NCI-H82 (cell line): ENCODE data around the gene RNU4-1.
"Not testable (repeated sequence)": the region's sequence is repeated elsewhere in the genome, so short reads cannot be mapped to it uniquely, and the experiment has no call there.

ENCODE experiments used
- DNase-seq: peaks from one replicate; lab custom pipeline; 2025; lab: John Stamatoyannopoulos, UW

The RNU4-1 gene

DNA sequence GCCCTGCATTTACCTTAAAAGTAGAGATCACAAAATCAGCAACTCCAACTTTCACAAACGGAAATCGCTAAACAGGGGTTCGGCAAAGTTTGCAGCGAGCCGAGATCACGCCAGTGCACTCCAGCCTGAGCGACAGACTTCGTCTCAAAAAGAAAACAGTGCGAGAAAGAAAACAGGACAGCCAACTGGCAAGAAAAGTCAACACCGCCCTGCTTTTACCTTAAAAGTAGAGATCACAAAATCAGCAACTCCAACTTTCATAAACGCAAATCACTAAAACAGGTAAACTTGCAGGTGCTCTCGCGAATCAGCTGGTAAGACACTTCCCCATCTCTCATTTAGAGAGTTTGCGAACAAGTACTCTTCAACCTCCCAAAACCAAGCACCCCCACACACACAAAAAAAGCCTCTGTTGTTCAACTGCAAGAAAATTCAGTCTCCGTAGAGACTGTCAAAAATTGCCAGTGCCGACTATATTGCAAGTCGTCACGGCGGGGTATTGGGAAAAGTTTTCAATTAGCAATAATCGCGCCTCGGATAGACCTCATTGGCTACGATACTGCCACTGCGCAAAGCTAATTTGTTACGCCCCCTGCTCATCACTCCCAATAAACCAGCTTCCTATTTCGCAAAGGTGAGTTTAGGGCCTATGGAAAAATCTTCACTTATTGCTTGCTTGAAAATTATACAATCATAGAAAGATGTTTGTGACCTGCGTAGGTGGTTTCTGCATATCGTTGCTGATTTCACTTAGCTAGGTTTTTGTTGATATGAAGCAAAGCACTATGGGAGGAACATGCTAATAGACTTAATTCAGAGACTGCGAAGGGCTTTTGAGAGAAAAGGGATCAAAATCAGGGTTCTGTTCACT, at the start of gene RNU4-1:
TSS of gene RNU4-1 (minus strand) at position 577 of the 871 bp plus-strand sequence.
- DNase-seq, result peak; percentile 99

DNA sequence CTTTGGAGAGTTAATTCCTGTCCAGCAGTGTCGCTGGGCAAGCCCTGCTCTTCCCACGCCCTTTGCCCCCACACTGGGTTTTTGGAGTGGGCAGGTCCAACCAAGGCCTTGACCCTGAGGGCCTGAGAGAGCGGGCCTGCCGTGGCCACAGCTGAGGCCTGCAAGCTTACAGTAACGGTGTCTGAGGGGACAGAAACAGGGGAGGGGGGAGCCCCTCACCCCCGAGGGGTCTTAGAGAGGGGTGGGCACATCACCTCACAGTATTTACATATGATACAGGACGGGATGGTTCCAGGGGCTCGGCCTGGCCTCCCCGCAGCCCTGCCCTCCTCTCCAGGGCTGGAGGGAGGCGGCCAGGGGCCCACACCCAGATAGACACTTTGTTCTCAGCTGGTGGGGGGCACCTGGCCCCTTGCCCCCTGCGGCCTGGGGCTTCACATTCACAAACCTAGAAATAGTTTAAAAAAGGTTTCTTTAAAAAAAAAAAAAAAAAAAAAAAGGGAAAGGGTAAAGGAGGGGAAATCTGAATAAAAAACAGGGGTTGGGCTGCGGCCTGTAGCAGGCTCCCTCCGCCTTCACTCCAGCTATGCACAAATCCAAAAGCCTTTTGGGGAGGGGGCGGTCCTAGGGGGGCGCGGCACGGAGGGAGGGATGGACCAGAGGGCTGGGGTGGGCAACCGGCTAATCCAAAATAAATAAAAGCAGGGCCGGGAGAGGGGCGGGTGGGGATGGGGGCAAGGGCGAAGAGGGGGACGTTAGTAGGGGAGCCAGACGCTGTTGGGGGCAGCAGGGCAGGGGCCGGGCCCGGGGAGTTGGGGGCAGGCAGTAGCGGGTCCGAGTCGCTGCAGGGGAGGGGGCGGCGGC, 49.4 kb upstream of the RNU4-1 start:
- no peak for DNase-seq

DNA sequence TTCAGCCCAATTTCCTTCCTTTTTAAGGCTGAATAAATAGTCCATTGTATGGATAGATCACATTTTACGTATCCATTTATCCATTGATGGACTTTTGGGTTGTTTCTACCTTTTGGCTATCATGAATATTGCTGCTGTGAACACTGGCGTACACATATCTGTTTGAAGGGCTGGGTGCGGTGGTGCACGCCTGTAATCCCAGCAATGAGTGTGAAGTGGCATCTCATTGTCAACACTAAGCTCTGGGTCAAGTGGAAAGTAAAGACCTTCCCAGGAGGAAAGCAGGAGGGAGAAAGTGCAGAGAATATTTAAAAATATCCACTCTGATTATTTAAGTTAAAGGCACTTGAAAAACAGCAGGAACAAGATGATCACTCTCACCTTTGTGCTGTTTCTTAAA, 46.2 kb upstream of the RNU4-1 start:
- no peak for DNase-seq

DNA sequence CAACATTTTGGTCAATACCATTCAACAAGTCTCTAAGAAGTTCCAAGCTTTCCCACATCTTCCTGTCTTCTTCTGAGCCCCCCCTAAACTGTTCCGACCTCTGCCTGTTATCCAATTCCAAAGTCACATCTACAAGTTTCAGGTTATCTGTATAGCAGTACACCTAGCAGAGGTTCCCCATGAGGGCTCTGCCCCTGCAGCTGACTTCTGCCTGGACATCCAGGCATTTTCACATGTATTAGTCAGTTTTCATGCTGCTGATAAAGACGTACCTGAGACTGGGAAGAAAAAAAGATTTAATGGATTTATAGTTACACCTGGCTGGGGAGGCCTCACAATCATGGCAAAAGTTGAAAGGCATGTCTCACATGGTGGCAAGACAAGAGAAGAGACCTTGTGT, 44.7 kb upstream of the RNU4-1 start:
- no peak for DNase-seq

DNA sequence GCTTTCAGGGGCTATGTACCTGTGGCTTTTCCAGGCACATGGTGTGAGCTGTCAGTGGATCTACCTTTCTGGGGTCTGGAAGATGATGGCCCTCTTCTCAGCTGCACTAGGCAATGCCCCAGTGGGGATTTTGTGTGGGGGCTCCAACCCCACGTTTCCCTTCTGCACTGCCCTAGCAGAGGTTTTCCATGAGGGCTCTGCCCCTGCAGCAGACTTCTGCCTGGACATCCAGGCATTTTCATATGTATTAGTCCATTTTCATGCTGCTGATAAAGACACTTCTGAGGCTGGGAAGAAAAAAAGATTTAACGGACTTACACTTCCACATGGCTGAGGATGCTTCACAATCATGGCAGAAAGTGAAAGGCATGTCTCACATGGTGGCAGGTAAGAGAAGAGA, 43.4 kb upstream of the RNU4-1 start:
- not testable (repeated sequence) for DNase-seq

DNA sequence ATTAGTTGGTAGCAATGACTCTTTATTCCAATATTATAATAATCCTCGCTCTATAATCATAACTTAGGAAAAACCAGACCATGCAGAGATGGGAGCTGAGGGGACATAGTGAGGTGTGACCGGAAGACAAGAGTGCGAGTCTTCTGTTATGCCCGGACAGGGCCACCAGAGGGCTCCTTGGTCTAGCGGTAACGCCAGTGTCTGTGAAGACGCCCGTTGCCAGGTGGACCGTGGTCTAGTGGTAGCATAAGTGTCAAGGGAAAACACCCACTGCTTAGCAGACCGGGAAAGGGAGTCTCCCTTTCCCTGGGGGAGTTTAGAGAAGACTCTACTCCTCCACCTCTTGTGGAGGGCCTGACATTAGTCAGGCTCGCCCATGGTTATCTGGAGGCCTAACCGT, 42.4 kb upstream of the RNU4-1 start:
- peak; percentile 79 for DNase-seq

DNA sequence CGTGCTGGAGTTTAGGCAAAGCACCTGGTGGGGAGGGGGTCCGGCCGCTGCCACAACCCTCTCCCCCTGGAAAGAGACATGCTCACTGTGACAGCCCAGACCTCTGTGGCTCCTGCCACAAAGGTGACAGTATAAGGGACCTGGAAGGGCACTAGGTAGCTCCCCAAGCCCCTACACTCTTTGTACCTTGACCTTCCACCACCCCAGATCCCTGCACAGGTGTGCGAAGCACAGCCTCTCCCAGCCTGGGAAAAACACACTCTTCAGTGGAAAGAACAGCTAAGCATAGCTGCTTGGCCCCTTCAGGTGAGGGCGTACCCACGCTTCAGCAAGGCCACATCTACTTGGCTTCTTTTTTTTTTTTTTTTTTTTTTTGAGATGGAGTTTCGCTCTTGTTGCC, 39.5 kb upstream of the RNU4-1 start:
- no peak for DNase-seq

DNA sequence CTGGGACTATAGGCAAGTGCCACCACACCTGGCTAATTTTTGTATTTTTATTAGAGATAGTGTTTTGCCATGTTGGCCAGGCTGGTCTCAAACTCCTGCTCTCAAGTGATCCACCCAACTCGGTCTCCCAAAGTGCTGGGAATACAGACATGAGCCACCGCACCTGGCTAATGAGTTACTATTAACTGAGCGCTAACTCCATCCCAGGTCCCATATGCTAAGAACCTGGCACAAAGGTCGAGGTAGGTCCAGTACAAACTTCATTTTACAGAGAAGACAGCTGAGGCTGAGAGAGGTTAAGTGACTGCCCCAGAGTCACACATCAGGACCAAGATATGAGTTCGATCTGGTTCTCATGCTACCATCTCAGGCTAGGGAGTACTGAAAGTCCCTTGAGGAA, 39.0 kb upstream of the RNU4-1 start:
- no peak for DNase-seq

DNA sequence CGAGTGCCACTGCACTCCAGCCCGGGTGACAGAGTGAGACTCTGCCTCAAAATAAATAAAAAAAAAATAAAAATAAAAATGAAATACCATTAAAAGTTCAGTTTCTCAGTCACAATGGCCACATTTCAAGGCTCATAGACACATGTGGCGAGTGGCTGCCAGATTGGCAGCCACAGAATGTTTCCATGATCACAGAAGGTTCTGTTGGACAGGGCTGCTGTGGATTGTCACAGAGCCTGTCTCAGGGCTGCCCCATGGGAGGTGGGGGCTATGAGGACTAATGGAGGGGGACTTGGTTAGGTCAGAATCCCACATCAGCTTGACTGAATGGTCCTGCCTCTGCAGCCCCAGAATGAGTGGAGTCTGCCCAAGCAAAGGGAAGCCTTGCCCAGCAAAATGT, 38.4 kb upstream of the RNU4-1 start:
- DNase-seq, result no peak

DNA sequence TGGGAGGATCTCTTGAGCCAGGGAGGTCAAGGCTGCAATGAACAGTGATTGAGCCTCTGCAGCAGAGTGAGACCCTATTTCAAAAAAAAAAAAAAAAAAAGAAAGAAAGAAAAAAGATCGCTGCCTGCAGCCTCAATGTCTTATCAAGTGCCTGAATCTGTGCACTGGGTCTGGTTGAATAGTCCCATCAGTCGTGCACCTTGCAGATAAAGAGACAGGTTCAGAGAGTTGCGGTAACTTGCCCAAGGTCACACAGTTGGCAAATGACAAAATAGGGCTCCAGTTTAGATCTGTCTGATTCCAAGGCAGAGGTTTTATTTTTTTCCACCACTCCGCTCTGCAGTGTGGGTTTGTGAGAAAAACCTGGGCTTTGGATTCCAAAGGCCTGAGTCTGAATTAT, 35.2 kb upstream of the RNU4-1 start:
- DNase-seq, result no peak

DNA sequence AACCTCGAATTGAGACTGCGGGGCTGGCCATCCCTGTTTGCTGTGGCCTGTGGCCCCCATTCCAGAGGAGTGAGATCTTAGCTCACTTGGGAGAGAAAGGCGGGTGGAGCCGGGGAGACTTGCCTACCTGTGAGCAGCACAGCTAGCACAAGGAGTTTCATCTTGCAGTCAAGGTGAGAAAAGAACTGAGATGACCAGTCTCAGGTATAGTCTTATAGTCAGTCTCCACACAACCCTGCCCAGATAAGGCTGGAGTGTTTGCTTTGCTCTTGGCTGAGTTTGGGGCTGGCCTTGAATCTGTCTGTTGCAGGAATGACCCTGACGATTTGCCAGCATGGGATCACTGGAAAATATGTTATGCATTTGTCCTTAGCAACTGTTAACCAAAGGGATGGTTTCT, 34.6 kb upstream of the RNU4-1 start, which contains the start of gene PLA2G1B:
TSS of gene PLA2G1B (minus strand) at position 187 of the 400 bp plus-strand sequence. CDS start at position 161, 26 bp downstream.
- no peak for DNase-seq

DNA sequence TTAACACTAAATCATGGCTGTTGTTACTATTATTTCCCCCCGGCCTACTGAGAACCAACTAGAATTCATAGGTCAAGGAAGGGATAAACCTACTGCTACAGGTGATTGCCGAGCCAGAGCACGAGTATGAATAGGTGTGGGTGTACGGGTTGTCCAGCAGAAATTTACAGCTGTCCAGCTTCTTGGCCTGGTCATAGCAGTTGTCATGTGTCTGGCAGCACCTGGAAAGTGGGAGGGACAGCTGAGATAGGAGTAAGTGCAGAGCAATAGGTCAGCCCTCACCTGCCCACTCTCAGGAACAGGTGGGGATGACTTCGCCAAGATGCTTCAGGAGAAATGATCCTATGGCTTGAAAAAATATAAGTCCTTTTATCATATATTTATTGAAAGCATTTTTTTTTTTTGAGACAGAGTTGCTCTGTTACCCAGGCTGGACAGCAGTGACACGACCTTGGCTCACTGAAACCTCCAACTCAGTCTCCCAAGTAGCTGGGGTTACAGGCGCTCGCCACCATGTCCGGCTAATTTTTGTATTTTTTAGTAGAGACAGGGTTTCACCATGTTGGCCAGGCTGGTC, 31.9 kb upstream of the RNU4-1 start:
- no peak for DNase-seq

DNA sequence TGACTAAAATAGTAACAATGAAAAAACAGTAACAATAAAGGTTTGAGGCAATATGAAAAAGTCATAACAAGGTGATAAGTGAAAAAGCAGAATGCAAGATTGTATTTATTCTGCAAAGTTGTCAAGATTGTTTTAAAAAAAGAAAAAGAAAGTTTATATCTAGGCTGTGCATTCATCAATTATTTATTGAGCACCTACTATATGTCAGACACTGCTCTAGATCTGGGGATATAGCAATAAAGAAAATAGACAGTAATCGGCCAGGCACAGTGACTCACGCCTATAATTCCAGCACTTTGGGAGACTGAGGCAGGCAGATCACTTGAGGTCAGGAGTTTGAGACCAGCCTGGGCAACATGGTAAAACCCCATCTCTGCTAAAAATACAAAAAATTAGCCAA, 30.7 kb upstream of the RNU4-1 start:
- no peak for DNase-seq

DNA sequence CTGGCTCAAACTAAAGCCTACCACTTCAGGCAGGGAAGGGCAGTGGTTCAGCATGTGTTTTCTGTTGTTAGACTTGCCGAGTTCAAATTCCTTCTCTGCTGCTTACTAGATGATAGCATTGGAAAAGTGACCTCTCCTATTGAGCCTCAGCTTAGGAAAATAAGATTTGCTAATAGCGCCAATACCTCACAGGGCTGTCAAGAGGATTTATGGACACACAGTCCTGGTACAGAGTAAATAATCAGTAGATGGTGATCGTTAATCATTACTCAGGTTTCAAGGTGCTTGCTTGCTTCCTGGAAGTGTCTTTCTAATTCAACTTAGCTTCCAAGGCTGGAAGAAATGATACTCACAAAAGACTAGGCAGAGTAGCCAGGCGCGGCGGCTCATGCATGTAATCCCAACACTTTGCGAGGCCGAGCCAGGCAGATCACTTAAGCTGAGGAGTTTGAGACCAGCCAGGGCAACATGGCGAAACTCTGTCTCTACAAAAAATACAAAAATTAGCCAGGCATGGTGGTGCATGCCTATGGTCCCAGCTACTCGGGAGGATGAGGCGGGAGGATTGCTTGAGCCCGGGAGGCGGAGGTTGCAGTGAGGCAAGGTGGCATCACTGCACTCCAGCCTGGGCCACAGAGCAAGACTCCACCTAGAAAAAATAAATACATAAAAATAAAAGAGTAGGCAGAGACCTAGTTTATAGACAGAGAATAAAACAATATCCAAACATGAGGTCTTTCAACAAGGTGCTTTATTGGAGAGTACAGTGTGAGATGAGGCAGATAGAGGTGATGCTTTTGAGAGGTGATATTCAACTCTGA, 28.6 kb upstream of the RNU4-1 start:
- peak; percentile 94 for DNase-seq

DNA sequence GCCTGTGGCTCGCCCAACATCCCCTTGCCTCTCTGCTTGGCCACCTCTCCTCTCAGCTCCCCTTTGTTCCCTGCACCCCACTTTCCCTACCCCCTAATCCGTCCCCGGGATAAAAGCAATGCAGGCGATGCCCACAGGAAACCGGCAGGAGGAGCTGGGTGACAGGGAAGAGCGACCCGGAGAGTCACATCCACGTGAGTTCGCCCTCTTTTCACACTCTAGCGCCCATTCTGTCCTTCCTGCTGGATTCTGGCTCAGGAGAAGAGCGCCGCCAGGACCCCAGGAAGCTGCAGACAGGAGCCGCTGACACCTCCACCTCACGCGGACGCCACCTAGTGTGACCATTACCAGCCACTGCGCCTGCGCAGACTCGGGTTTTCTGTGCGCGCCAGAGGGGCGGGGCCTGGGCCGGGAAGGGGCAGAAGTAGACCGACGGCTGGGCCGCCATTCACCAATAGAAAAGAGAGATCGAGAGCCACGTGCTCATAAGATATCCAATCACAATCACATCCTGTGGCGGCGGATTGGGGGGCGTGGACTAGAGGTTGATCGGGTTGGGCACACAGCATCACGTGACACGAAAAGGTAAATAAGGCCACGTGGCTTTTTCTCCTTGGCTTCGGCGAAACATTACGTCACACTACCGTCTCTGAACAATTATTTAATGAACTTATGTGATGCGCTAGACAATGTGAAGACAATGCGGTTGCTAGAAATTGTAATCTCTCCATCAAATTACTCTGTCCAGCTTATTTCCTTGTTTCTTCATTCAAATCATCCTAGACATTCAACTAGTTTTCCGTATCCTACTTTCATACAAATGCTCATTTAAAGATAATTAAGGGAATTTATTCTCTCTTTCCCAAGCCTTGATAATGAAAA, 24.4 kb upstream of the RNU4-1 start:
- DNase-seq, result peak; percentile 100

DNA sequence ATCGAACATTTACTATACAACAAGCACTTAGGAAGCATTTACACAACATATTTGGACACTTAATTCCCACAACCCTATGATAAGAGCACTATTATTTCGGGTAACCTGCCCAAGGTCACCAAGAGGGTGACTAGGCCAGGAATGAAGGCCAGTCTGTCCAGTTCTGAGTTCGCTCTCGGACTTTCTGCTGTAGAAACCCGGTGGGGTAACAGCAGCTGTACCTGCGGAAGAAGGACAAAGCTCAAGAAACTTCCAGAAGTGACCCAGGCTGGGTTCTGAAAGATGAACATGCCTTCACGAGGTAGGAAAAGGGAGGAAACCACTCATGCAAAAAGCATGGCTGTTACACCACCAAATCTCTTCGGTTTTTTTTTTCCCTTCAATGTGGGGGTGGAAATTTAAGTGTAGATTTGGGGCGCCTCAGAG, 23.8 kb upstream of the RNU4-1 start:
- no peak for DNase-seq

DNA sequence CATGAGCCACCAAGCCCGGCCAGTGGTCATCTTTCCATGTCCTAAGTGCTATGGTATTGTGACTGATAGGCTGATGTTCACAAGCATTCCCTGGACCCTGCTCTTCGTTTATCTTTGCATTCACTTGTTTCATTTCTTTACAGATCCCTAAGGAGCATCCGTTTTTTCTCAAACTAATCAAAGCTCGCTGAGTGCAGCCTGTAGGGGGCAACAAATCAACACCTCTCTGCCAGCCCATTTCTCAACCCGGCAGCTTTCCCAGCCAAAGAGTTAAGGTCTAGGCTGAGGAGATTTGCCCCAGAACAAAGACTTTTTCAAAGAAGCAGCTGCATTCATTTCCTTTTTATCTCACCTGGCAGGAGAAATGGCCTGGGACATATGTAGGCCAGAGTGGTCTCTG, 21.2 kb upstream of the RNU4-1 start:
- peak; percentile 59 for DNase-seq

DNA sequence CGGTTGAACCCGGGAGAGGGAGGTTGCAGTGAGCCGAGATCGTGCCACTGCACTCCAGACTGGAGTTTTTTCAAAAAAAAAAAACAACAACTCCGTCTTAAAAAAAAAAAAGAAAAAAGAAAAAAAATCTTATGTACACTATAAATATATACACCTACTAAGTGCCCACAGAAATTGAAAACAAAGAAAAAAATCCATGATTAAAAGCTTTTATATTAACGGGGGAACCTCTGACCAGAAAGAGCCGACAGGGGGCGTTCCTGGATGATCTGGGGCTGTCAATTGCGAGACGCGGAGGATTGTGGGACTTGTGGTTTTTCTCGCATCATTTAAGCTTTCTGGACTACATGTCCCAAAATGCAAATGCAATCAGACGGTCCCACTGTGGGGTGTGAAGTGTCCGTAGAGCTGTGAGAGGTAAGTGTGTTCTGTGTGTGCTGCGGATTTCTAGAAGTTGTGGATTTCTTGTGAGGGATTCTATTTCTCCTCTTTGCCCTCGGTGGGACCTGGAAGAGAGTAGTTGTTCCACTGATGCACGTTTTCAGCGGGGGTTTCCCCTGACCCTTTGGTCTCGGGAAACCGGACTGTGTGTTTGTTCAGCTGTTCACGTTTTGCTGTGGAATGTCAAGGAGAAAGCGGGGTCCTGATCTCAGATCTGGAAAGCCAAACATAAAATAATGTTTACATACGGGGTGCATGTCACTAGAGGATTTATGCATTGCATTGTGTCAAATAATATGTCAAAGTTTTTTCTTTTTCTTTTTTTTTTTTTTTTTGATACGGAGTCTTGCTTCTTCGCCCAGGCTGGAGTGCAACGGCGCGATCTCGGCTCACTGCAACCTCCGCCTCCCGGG, 9.2 kb upstream of the RNU4-1 start, which contains the start of gene SIRT4:
TSS of gene SIRT4 (plus strand) at position 360 of the 854 bp plus-strand sequence. CDS start 1,241 bp downstream, outside the sequence.
- peak; percentile 98 for DNase-seq

DNA sequence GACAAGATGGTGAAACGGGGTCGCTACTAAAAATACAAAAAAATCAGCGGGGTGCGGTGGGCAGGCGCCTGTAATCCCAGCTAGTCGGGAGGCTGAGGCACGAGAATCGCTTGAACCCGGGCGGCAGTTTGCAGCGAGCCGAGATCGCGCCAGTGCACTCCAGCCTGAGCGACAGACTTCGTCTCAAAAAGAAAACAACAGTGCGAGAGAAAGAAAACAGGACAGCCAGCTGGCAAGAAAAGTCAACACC, 701 bp downstream of the RNU4-1 start:
- DNase-seq, result no peak
